Stimulated activated CD8-positive, alpha-beta memory T cell treated with anti-CD3 and anti-CD28 coated beads, Interleukin-15, amount 100 ng/mL, for 4 hours (primary cell): ENCODE results near the gene MFAP4.

Source experiments
- DNase-seq, 2 donors: peaks; one replicate each; pipeline ENCODE4 v3.0.0-alpha.2; 2020; ENCODE audit warnings: low read depth in 2 of 2

The MFAP4 gene

GRCh38 chr17:19334331-19334730 is 52.7 kb downstream of the MFAP4 start:
- no peak for DNase-seq

GRCh38 chr17:19333736-19334290 is 53.2 kb downstream of the MFAP4 start:
- no peak for DNase-seq
